ENCODE data around the gene CHMP6. TPM values are rescaled to one million over a fixed set of nuclear protein-coding genes. Genes with fewer than 3 reads are reported as not detected.
"Not testable (repeated sequence)": the region's sequence is repeated elsewhere in the genome, so short reads cannot be mapped to it uniquely, and the experiment has no call there.

The CHMP6 gene
- total RNA-seq, 2 experiments from 2014 or later = 30.3 to 31.6 TPM

- Mint-ChIP-seq H3K9me3 (peaks cover 6% of the 10 kb centered on the region), H3K4me1 (peaks cover 51% of the 10 kb centered on the region), H3K4me3 (no peak overlapping the region), H3K27ac (no peak overlapping the region), H3K36me3 (ENCODE audit: low read depth) (peaks cover 8% of the 10 kb centered on the region), H3K27me3 (peaks cover 5% of the 10 kb centered on the region)
- ChIA-PET CTCF (no interaction called here), POLR2A (interaction anchor here (3.5 kb wide), 1 partner anchor 14 kb away, joined by 17 read pairs; the partner anchor contains the start of gene BAIAP2)
- no peak for DNase-seq
Observed at GRCh38 chr17:81020767-81021497, 29.3 kb downstream of the CHMP6 start.

DNA sequence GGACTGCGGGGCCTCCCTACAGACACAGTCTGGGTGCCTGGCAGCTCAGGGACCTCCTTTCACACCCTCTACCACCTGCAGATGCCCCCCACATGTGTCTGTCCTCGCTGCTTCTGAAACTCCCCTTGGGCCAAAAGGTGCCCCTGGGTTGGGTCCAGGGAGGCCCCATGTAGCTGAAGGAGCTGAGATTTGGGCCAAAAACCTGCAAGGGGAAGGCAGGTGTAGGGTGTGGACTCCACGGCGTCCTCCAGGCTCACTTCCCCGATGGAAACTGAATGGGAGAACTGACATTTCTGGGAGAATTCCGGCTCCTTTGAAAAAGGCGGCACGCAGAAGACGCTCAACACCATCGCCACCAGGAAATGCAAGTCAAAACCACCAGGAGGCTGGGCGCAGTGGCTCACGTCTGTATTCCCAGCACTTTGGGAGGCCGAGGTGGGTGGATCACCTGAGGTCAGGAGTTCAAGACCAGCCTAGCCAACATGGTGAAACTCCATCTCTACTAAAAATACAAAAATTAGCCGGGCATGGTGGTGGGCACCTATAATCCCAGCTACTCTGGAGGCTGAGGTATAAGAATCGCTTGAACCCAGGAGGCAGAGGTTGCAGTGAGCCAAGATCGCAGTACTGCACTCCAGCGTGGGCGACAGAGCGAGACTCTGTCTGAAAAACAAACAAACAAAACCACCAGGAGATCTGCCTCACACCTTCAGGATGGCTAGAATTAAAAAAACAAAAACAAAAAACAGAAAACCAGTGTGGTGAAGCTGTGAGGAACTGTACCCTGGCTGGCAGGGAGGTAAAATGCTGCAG is 30.1 kb downstream of the CHMP6 start:
- peaks cover 3% of the 10 kb centered on the region for H3K36me3 Mint-ChIP-seq (ENCODE audit: low read depth)
- ChIA-PET CTCF (no interaction called here), POLR2A (no interaction called here)
- H3K27ac Mint-ChIP-seq = no peak overlapping the region
- H3K27me3 Mint-ChIP-seq = peaks cover 11% of the 10 kb centered on the region
- H3K9me3 Mint-ChIP-seq = peaks cover 3% of the 10 kb centered on the region
- peaks cover 46% of the 10 kb centered on the region for H3K4me1 Mint-ChIP-seq
- DNase-seq = no peak
- H3K4me3 Mint-ChIP-seq = no peak overlapping the region

DNA sequence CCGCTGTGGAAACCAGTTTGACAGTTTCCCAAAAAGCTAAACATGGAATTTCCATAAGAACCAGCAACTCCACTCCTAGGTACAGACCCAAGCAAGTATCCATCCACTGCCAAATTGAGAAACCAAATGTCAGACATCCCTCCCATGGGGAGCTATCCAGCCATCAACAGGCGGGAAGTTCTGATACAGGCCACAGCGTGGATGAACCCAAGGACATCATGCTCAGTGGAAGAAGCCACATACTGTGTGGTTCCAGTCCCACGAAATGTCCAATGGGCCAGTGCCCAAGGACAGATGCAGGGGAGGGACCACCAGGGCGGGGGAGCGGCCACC is 30.7 kb downstream of the CHMP6 start:
- H3K4me1 Mint-ChIP-seq = peaks cover 42% of the 10 kb centered on the region
- DNase-seq = no peak
- H3K9me3 Mint-ChIP-seq = peaks cover 4% of the 10 kb centered on the region
- no peaks in the 10 kb centered on the region for H3K36me3 Mint-ChIP-seq (ENCODE audit: low read depth)
- no peak overlapping the region for H3K4me3 Mint-ChIP-seq
- no peak overlapping the region for H3K27ac Mint-ChIP-seq
- ChIA-PET CTCF (no interaction called here), POLR2A (no interaction called here)
- peaks cover 16% of the 10 kb centered on the region for H3K27me3 Mint-ChIP-seq

- peaks cover 22% of the 10 kb centered on the region for H3K27me3 Mint-ChIP-seq
- peaks cover 4% of the 10 kb centered on the region for H3K9me3 Mint-ChIP-seq
- H3K36me3 Mint-ChIP-seq (ENCODE audit: low read depth) = no peaks in the 10 kb centered on the region
- H3K27ac Mint-ChIP-seq = no peak overlapping the region
- ChIA-PET CTCF (interaction anchor here (0.8 to 2.7 kb wide), 4 partner anchors 76 to 79 kb away, joined by 3 to 20 read pairs (median 4); no protein-coding TSS in a partner anchor), POLR2A (no interaction called here)
- H3K4me3 Mint-ChIP-seq = no peak overlapping the region
- no peak for DNase-seq
- peaks cover 16% of the 10 kb centered on the region for H3K4me1 Mint-ChIP-seq
Observed at GRCh38 chr17:81025065-81025740, 33.6 kb downstream of the CHMP6 start.

GRCh38 chr17:81025741-81026129 is 34.1 kb downstream of the CHMP6 start:
- no peak overlapping the region for H3K27ac Mint-ChIP-seq
- no peak for DNase-seq
- H3K4me3 Mint-ChIP-seq = no peak overlapping the region
- POLR2A ChIA-PET = no interaction called here
- H3K36me3 Mint-ChIP-seq (ENCODE audit: low read depth) = no peaks in the 10 kb centered on the region
- CTCF ChIA-PET = interaction anchor here (0.8 to 1.7 kb wide), 3 partner anchors 76 to 78 kb away, joined by 3 to 4 read pairs (median 3); no protein-coding TSS in a partner anchor
- peaks cover 13% of the 10 kb centered on the region for H3K4me1 Mint-ChIP-seq
- H3K9me3 Mint-ChIP-seq = peaks cover 4% of the 10 kb centered on the region
- H3K27me3 Mint-ChIP-seq = peaks cover 22% of the 10 kb centered on the region

- CTCF ChIA-PET = interaction anchor here (0.8 to 1.7 kb wide), 3 partner anchors 75 to 77 kb away, joined by 3 to 4 read pairs (median 3); no protein-coding TSS in a partner anchor
- H3K27ac Mint-ChIP-seq = no peak overlapping the region
- no peak overlapping the region for H3K4me3 Mint-ChIP-seq
- peaks cover 22% of the 10 kb centered on the region for H3K27me3 Mint-ChIP-seq
- DNase-seq = no peak
- peaks cover 4% of the 10 kb centered on the region for H3K9me3 Mint-ChIP-seq
- no peaks in the 10 kb centered on the region for H3K36me3 Mint-ChIP-seq (ENCODE audit: low read depth)
- POLR2A ChIA-PET = no interaction called here
- peaks cover 13% of the 10 kb centered on the region for H3K4me1 Mint-ChIP-seq
Observed at GRCh38 chr17:81026266-81027036, 34.8 kb downstream of the CHMP6 start.

DNA sequence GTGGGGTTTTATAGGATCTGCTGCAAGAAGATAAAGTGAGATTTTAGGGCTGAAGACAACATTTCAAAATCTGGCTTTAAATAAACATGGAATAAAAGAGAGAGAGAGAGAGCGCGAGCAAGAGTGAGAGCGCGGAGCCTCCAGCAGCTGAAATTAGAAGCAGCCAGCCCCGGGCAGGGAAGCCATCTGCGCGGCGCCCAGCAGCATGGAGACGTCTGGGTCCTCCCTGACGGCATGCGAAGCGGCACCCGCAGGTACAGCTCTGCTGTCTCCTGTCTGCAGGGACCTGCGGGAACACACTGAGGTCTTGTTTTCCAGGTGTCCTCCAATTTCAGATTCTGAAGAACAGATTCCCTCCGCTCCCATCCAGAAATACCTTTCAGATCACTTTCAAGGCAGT is 35.4 kb downstream of the CHMP6 start:
- CTCF ChIA-PET = no interaction called here
- POLR2A ChIA-PET = no interaction called here
- Mint-ChIP-seq H3K4me1 (peaks cover 12% of the 10 kb centered on the region), H3K27me3 (peaks cover 22% of the 10 kb centered on the region), H3K36me3 (ENCODE audit: low read depth) (no peaks in the 10 kb centered on the region), H3K4me3 (no peak overlapping the region), H3K27ac (no peak overlapping the region), H3K9me3 (peaks cover 4% of the 10 kb centered on the region)
- DNase-seq = no peak

GRCh38 chr17:81027591-81028505 is 36.2 kb downstream of the CHMP6 start:
- no peak for DNase-seq
- Mint-ChIP-seq H3K9me3 (peaks cover 4% of the 10 kb centered on the region), H3K4me1 (peaks cover 7% of the 10 kb centered on the region), H3K27me3 (peaks cover 24% of the 10 kb centered on the region), H3K4me3 (no peak overlapping the region), H3K27ac (no peak overlapping the region), H3K36me3 (ENCODE audit: low read depth) (no peaks in the 10 kb centered on the region)
- ChIA-PET POLR2A (no interaction called here), CTCF (no interaction called here)

DNA sequence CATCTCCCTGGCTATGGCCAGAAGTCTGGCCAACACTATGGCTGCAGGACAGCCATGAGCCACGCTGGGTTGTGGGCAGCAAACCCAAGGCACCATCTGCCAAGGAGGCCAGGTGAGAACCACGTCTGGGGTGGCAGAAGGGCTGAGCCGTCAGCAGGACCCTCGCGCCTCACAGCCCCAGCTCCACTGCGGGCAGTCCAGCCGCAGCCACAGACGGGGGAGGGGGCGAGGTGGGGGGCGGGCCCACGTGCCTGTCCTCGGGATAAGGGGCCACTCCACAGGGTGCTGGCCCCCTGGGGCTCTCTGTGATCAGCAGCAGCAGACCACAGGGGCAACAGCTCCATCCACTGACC is 36.8 kb downstream of the CHMP6 start:
- Mint-ChIP-seq H3K4me1 (peaks cover 6% of the 10 kb centered on the region), H3K27ac (no peak overlapping the region), H3K9me3 (peaks cover 4% of the 10 kb centered on the region), H3K36me3 (ENCODE audit: low read depth) (no peaks in the 10 kb centered on the region), H3K27me3 (peaks cover 31% of the 10 kb centered on the region), H3K4me3 (no peak overlapping the region)
- DNase-seq = no peak
- ChIA-PET CTCF (no interaction called here), POLR2A (no interaction called here)

- H3K27ac Mint-ChIP-seq = no peak overlapping the region
- ChIA-PET CTCF (no interaction called here), POLR2A (no interaction called here)
- H3K4me3 Mint-ChIP-seq = no peak overlapping the region
- no peaks in the 10 kb centered on the region for H3K36me3 Mint-ChIP-seq (ENCODE audit: low read depth)
- H3K27me3 Mint-ChIP-seq = peaks cover 39% of the 10 kb centered on the region
- H3K9me3 Mint-ChIP-seq = peaks cover 4% of the 10 kb centered on the region
- peaks cover 6% of the 10 kb centered on the region for H3K4me1 Mint-ChIP-seq
- DNase-seq = no peak
Observed at GRCh38 chr17:81029859-81030258, 38.2 kb downstream of the CHMP6 start.

GRCh38 chr17:81030312-81030711 is 38.7 kb downstream of the CHMP6 start:
- POLR2A ChIA-PET = interaction anchor here (0.7 to 1.2 kb wide), 2 partner anchors 12 to 34 kb away, joined by 3 read pairs; no protein-coding TSS in a partner anchor

More at GRCh38 chr17:81030312-81030711, 38.7 kb downstream of the CHMP6 start:
- H3K9me3 Mint-ChIP-seq; H3K4me3 Mint-ChIP-seq; DNase-seq; H3K4me1 Mint-ChIP-seq; H3K36me3 Mint-ChIP-seq (ENCODE audit: low read depth); H3K27ac Mint-ChIP-seq; CTCF ChIA-PET: not testable (repeated sequence)
- peaks cover 37% of the 10 kb centered on the region for H3K27me3 Mint-ChIP-seq
